Sciatic nerve (tissue), 2 donors: ENCODE data around the gene PAGE1. TPM values are rescaled to one million over a fixed set of nuclear protein-coding genes. Genes with fewer than 3 reads are reported as not detected.

Source experiments
- ATAC-seq: fragments of 200-7000 bp; cut with Tn5 transposase; one replicate; pipeline ENCODE4 v1.9.1; 2020; ENCODE audit warnings: mild to moderate bottlenecking, moderate library complexity
- DNase-seq: peaks from one replicate; pipeline ENCODE4 v3.0.0-alpha.2; 2020; ENCODE audit warnings: low spot score
- intact Hi-C: fragments of 100-400 bp; cut with DNase I; formaldehyde crosslinking; loops from one replicate; pipeline ENCODE4 v1.14.2; 2022
- total RNA-seq: library from RNA; stranded (reverse); fragmentation: NEBNext Ultra II Directional; extraction: Animal tissue kit (Norgen Biotek cat#: 25700); gene quantifications from one replicate; pipeline ENCODE4 v1.2.1, GENCODE V29; 2021
- donor health status: DM: no; HTN: no; CAD: no.
- donor health status: DM: no; HTN: no; CAD: no.

Gene PAGE1
- total RNA-seq, 1 donor from 2014 or later: not detected

GRCh38 chrX:49644991-49645637, 50.7 kb downstream of the PAGE1 start:
- ATAC-seq (no peak), DNase-seq (no peak)
- intact Hi-C loops: no loop called here

Other genes with a start within 250 kb of the PAGE1 start
- gene GAGE12C, start 163.8 kb downstream of the PAGE1 start, total RNA-seq: not detected
- not detected for gene GAGE12D, start 154.3 kb downstream of the PAGE1 start, total RNA-seq
- gene GAGE12E, start 144.7 kb downstream of the PAGE1 start, total RNA-seq: not detected
- not detected for gene GAGE12F, start 135.1 kb downstream of the PAGE1 start, total RNA-seq
- gene GAGE12G, start 125.6 kb downstream of the PAGE1 start, total RNA-seq: not detected
- not detected for gene GAGE12H, start 116.0 kb downstream of the PAGE1 start, total RNA-seq
- not detected for gene GAGE2A, start 106.5 kb downstream of the PAGE1 start, total RNA-seq
- gene GAGE1, start 97.0 kb downstream of the PAGE1 start, total RNA-seq: not detected
- not detected for gene PAGE4, start 133.3 kb upstream of the PAGE1 start, total RNA-seq
- gene USP27X, start 183.5 kb upstream of the PAGE1 start, total RNA-seq: 4.4 TPM
- 11.5 TPM for gene CLCN5, start 226.6 kb upstream of the PAGE1 start, total RNA-seq